SK-N-SH (cell line): ENCODE measurements around the gene SIGMAR1. TPM values are rescaled to one million over a fixed set of nuclear protein-coding genes. Genes with fewer than 3 reads are reported as not detected.

ENCODE experiments used
- CTCF ChIA-PET: fragments of 300-600, 350-600 bp; formaldehyde crosslinking; extraction: SDS; loops from one replicate; lab custom pipeline; 2021; lab: Yijun Ruan, JAX
- POLR2A ChIA-PET: fragments of 350-600 bp; sonication (Branson Sonifier 250); formaldehyde crosslinking; extraction: SDS; loops from one replicate; lab custom pipeline; 2020; ENCODE audit warnings: antibody characterized with exemption, inconsistent platforms; lab: Yijun Ruan, JAX
- DNase-seq: peaks from one replicate; pipeline ENCODE4 v3.0.0; 2012
- H2AFZ ChIP-seq: fragments of 200-600 bp; sonication (generic); 2 replicates; pipeline ENCODE4 v1.8.1; 2016; ENCODE audit warnings: antibody characterized with exemption, mild to moderate bottlenecking, low read depth
- H3F3A ChIP-seq: fragments of 200-600 bp; sonication (generic); replicated peaks from 2 replicates; pipeline ENCODE3; 2016; ENCODE audit warnings: antibody characterized with exemption, mild to moderate bottlenecking; ENCODE audit not compliant: insufficient read depth
- H3K27ac ChIP-seq, 2 experiments: fragments of 200-500 bp in 1 of 2; fragments of 200-600 bp in 1 of 2; sonication (Bioruptor generic) in 1 of 2; sonication (generic), shearing (Covaris generic) in 1 of 2; 2 replicates each; pipeline versions ENCODE4 v1.5.1 to v1.6.1; 2014 to 2016; ENCODE audit warnings: low read depth in 2 of 2, inconsistent platforms in 1 of 2, low read length in 1 of 2, mild to moderate bottlenecking in 1 of 2, mixed read lengths in 1 of 2
- H3K27me3 ChIP-seq: fragments of 200-600 bp; sonication (generic), shearing (Covaris generic); 2 replicates; pipeline ENCODE4 v1.6.1; 2016; ENCODE audit warnings: mixed run types; ENCODE audit not compliant: insufficient read depth
- H3K36me3 ChIP-seq, 2 experiments: fragments of 200-500 bp in 1 of 2; fragments of 200-600 bp in 1 of 2; sonication (Bioruptor generic) in 1 of 2; sonication (generic) in 1 of 2; replicated peaks in 1 of 2; 2 replicates each; pipeline versions ENCODE3 to v1.5.1; 2014 to 2016; ENCODE audit warnings: low read length in 1 of 2, mild to moderate bottlenecking in 1 of 2; ENCODE audit not compliant: insufficient read depth in 2 of 2, control insufficient read depth in 1 of 2
- H3K4me1 ChIP-seq, 2 experiments: fragments of 200-500 bp in 1 of 2; fragments of 200-600 bp in 1 of 2; sonication (Bioruptor generic) in 1 of 2; sonication (generic), shearing (Covaris generic) in 1 of 2; 2 replicates each; pipeline versions ENCODE4 v1.5.1 to v1.6.1; 2014 to 2016; ENCODE audit warnings: low read depth in 1 of 2, low read length in 1 of 2, mixed run types in 1 of 2; ENCODE audit not compliant: insufficient read depth in 2 of 2, control insufficient read depth in 1 of 2
- H3K4me2 ChIP-seq: fragments of 200-600 bp; sonication (generic), shearing (Covaris generic); 2 replicates; pipeline ENCODE4 v1.6.1; 2017; ENCODE audit warnings: mixed run types
- H3K4me3 ChIP-seq, 2 experiments: fragments of 200-500 bp in 1 of 2; fragments of 200-600 bp in 1 of 2; sonication (Bioruptor generic) in 1 of 2; sonication (generic), shearing (Covaris generic) in 1 of 2; 2 replicates each; pipeline versions ENCODE4 v1.5.1 to v1.8.1; 2014 to 2016; ENCODE audit warnings: low read depth in 2 of 2, inconsistent platforms in 1 of 2, low read length in 1 of 2, mild to moderate bottlenecking in 1 of 2, mixed read lengths in 1 of 2, moderate library complexity in 1 of 2
- H3K79me2 ChIP-seq: fragments of 200-600 bp; sonication (generic); 2 replicates; pipeline ENCODE4 v1.8.1; 2017; ENCODE audit warnings: mild to moderate bottlenecking; ENCODE audit not compliant: insufficient read depth
- H3K9ac ChIP-seq: fragments of 200-600 bp; sonication (generic); 2 replicates; pipeline ENCODE4 v1.6.1; 2017; ENCODE audit warnings: mixed run types
- H3K9me2 ChIP-seq: fragments of 200-600 bp; sonication (generic); 2 replicates; pipeline ENCODE4 v1.6.1; 2017; ENCODE audit warnings: mixed run types
- H3K9me3 ChIP-seq: fragments of 200-600 bp; sonication (generic); 2 replicates; pipeline ENCODE4 v1.6.1; 2017; ENCODE audit warnings: mixed run types, mild to moderate bottlenecking, moderate library complexity
- H4K20me1 ChIP-seq: fragments of 200-600 bp; sonication (generic); 2 replicates; pipeline ENCODE4 v1.6.1; 2017; ENCODE audit warnings: mild to moderate bottlenecking, mixed run types; ENCODE audit not compliant: insufficient read depth
- CTCF ChIP-seq: fragments of 200-600 bp; sonication (generic); IDR thresholded peaks from 2 replicates; pipeline ENCODE4 v1.6.1; 2017; ENCODE audit warnings: antibody characterized with exemption, mild to moderate bottlenecking, moderate library complexity
- EP300 ChIP-seq, 2 experiments: IDR thresholded peaks; 2 replicates each; pipeline versions ENCODE4 v1.4.0 to v1.6.1; 2012; ENCODE audit warnings: borderline replicate concordance in 1 of 2, low read depth in 1 of 2, low read length in 1 of 2
- FOSL2 ChIP-seq: IDR thresholded peaks from 2 replicates; pipeline ENCODE4 v1.4.0; 2012; ENCODE audit warnings: low read depth, mild to moderate bottlenecking, moderate library complexity, borderline replicate concordance
- FOXM1 ChIP-seq: IDR thresholded peaks from 2 replicates; pipeline ENCODE4 v1.4.0; 2012; ENCODE audit warnings: low read depth, mild to moderate bottlenecking
- JUND ChIP-seq: IDR thresholded peaks from 2 replicates; pipeline ENCODE4 v1.4.0; 2012
- NRF1 ChIP-seq: IDR thresholded peaks from 2 replicates; pipeline ENCODE4 v1.6.1; 2012; ENCODE audit warnings: low read depth, mild to moderate bottlenecking, low read length
- POLR2AphosphoS5 ChIP-seq: IDR thresholded peaks from 2 replicates; pipeline ENCODE4 v1.6.1; 2012; ENCODE audit warnings: low read depth, low read length
- RAD21 ChIP-seq: IDR thresholded peaks from 2 replicates; pipeline ENCODE4 v1.6.1; 2012; ENCODE audit warnings: mild to moderate bottlenecking, low read length
- RXRA ChIP-seq: IDR thresholded peaks from 2 replicates; pipeline ENCODE4 v1.4.0; 2012; ENCODE audit warnings: low read depth, mild to moderate bottlenecking, borderline replicate concordance
- USF2 ChIP-seq: fragments of 150-350 bp; IDR thresholded peaks from 2 replicates; pipeline ENCODE4 v1.6.1; 2017; ENCODE audit warnings: antibody characterized with exemption, low read length, low read depth, borderline replicate concordance
- YY1 ChIP-seq: IDR thresholded peaks from 2 replicates; pipeline ENCODE4 v1.4.0; 2012; ENCODE audit warnings: low read depth, mild to moderate bottlenecking
- WGBS: methylation state at CpG from one replicate; pipeline ENCODE4 v1.1.6; 2017; ENCODE audit warnings: low lambda C conversion rate; 5-methylcytosine and 5-hydroxymethylcytosine counted together
- polyA plus RNA-seq, 3 experiments: library from polyadenylated mRNA; depleted of rRNA; stranded (reverse); fragments of >200 nt; gene quantifications; 2 replicates each; pipeline ENCODE4 v1.2.3, GENCODE V29; 2012

The SIGMAR1 gene
- polyA plus RNA-seq, 1 of the 3 experiments (the other 2 are of a cell fraction): 79.0 TPM

- peaks cover 0 to 11% of the 10 kb centered on the region in 2 experiments for H3K36me3 ChIP-seq
- no peaks in the 10 kb centered on the region for H3K9me2 ChIP-seq
- ChIA-PET POLR2A (interaction anchor here (0.6 to 1.6 kb wide), 3 partner anchors 10 to 28 kb away, joined by 3 read pairs; partner anchors contain the start of genes DCTN3 and SIGMAR1), CTCF (interaction anchor here (0.7 to 8.8 kb wide), 11 partner anchors 7 to 110 kb away, joined by 3 to 256 read pairs (median 11); partner anchors contain the start of genes ARID3C and SIGMAR1)
- WGBS: 100% methylated on average over 2 of the region's 20 CpGs
- H3K4me2 ChIP-seq: peak overlapping the region; percentile 87
- peaks cover 10% of the 10 kb centered on the region; the same call in 1 of the 2 replicates for H3K79me2 ChIP-seq
- H2AFZ ChIP-seq: no peak overlapping the region
- no peak overlapping the region for H3K9ac ChIP-seq
- no peaks in the 10 kb centered on the region for H4K20me1 ChIP-seq
- TF ChIP-seq RXRA (no peak), EP300 (IDR thresholded peaks at IDR 0.05; ENCODE audit: borderline replicate concordance in 1 of 2, low read depth in 1 of 2, low read length in 1 of 2) (no peak)
- peaks cover 0 to 30% of the 10 kb centered on the region in 2 experiments; a peak in 1 of 4 replicates for H3K4me1 ChIP-seq
- DNase-seq: no peak
- no peaks in the 10 kb centered on the region for H3F3A ChIP-seq
- H3K4me3 ChIP-seq: peak overlapping the region in 1 of 2 experiments; percentile 66; a peak in 2 of 4 replicates
- H3K9me3 ChIP-seq: no peaks in the 10 kb centered on the region
- H3K27ac ChIP-seq: no peak overlapping the region
- no peaks in the 10 kb centered on the region for H3K27me3 ChIP-seq
Observed at GRCh38 chr9:34610434-34611206, 27.0 kb downstream of the SIGMAR1 start.

- DNase-seq: no peak
Observed at GRCh38 chr9:34607331-34607730, 30.3 kb downstream of the SIGMAR1 start.

More at GRCh38 chr9:34607331-34607730, 30.3 kb downstream of the SIGMAR1 start:
- Histone ChIP-seq H3K4me1 (peaks cover 0 to 14% of the 10 kb centered on the region in 2 experiments; a peak in 1 of 4 replicates), H3K9ac (no peak overlapping the region), H3K4me2 (no peak overlapping the region), H4K20me1 (no peaks in the 10 kb centered on the region), H3K36me3 (no peaks in the 10 kb centered on the region), H3K9me3 (no peaks in the 10 kb centered on the region), H3K4me3 (no peak overlapping the region), H3K9me2 (no peaks in the 10 kb centered on the region), H2AFZ (no peak overlapping the region), H3K79me2 (peaks cover 10% of the 10 kb centered on the region; the same call in 1 of the 2 replicates), H3K27ac (no peak overlapping the region), H3F3A (no peaks in the 10 kb centered on the region), H3K27me3 (no peaks in the 10 kb centered on the region)
- TF ChIP-seq CTCF (no peak), POLR2AphosphoS5 (no peak), FOXM1 (no peak), FOSL2 (no peak), RAD21 (no peak), YY1 (no peak), NRF1 (no peak), USF2 (no peak), JUND (no peak), EP300 (IDR thresholded peaks at IDR 0.05; ENCODE audit: borderline replicate concordance in 1 of 2, low read depth in 1 of 2, low read length in 1 of 2) (no peak)
- ChIA-PET POLR2A (no interaction called here), CTCF (interaction anchor here (1.3 to 7.9 kb wide), 8 partner anchors 14 to 203 kb away, joined by 3 to 112 read pairs (median 36); partner anchors contain the start of gene SIGMAR1)
- 54% methylated on average over 2 of the region's 2 CpGs for WGBS
